Natural killer cell treated with Interleukin-12 subunit alpha and Interleukin-12 subunit beta and Interleukin-15 and Interleukin-18, amount 100 ng/mL, for 72 hours (primary cell): ENCODE measurements around the gene EGLN3. TPM values are rescaled to one million over a fixed set of nuclear protein-coding genes. Genes with fewer than 3 reads are reported as not detected.

ENCODE experiments used
- ATAC-seq, 2 donors: fragments of 150-1000 bp; cut with Tn5 transposase in 1 of 2; sonication (Bioruptor Pico), chemical (Tn5 transposase) in 1 of 2; 2 replicates each; pipeline ENCODE4 v1.10.0; 2021
- DNase-seq: peaks from one replicate; pipeline ENCODE4 v3.0.0; 2022; ENCODE audit warnings: low spot score
- H3K27ac Mint-ChIP-seq, 2 donors: 1 replicate in 1 of 2; 2 replicates in 1 of 2; pipeline ENCODE4 v1.8.0; 2022; ENCODE audit warnings: mixed read lengths in 2 of 2, mild to moderate bottlenecking in 1 of 2, moderate library complexity in 1 of 2
- H3K27me3 Mint-ChIP-seq, 2 donors: 1 replicate in 1 of 2; 2 replicates in 1 of 2; pipeline ENCODE4 v1.8.0; 2022; ENCODE audit warnings: mixed read lengths in 2 of 2
- H3K36me3 Mint-ChIP-seq: one replicate; pipeline ENCODE4 v1.8.0; 2022; ENCODE audit warnings: mixed read lengths
- H3K4me1 Mint-ChIP-seq, 2 donors: 1 replicate in 1 of 2; 2 replicates in 1 of 2; pipeline ENCODE4 v1.8.0; 2022; ENCODE audit warnings: low read depth in 2 of 2, mixed read lengths in 2 of 2, mild to moderate bottlenecking in 1 of 2
- H3K4me3 Mint-ChIP-seq: one replicate; pipeline ENCODE4 v1.8.0; 2022; ENCODE audit warnings: mixed read lengths
- H3K9me3 Mint-ChIP-seq: 2 replicates; pipeline ENCODE4 v1.8.0; 2022; ENCODE audit warnings: mixed read lengths
- total RNA-seq, 2 donors: library from RNA; stranded (reverse); gene quantifications; one replicate each; pipeline ENCODE4 v1.2.3, GENCODE V29; 2022

The EGLN3 gene
- total RNA-seq, 2 donors from 2014 or later = 0.31 to 1.7 TPM

DNA sequence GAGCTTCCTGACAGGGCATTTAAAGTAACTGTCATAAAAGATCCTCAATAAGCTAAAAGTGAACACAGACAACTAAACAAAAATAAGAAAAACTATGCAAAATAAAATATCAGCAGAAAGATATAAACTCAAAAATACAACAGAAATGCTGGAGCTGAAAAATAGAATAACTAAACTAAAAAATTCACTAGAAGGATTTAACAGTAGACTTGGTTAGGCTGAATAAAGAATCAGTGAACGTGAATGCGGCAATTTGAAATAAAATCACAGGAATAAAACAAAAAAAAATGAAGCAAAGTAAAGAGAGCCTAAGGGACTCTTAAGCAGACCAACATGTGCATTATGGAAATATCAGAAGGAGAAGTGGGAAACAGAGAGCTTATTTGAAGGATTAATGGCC, 74.6 kb downstream of the EGLN3 start:
- Mint-ChIP-seq H3K9me3 (peaks cover 29% of the 10 kb centered on the region), H3K27me3 (no peaks in the 10 kb centered on the region), H3K27ac (no peak overlapping the region), H3K36me3 (peaks cover 23% of the 10 kb centered on the region), H3K4me1 (no peaks in the 10 kb centered on the region), H3K4me3 (no peak overlapping the region)
- DNase-seq (no peak), ATAC-seq (no peak)
